ENCODE results near the gene PKIG. TPM values are rescaled to one million over a fixed set of nuclear protein-coding genes. Genes with fewer than 3 reads are reported as not detected.

PKIG gene
- total RNA-seq, 1 experiment from 2014 or later: 27.0 TPM

DNA sequence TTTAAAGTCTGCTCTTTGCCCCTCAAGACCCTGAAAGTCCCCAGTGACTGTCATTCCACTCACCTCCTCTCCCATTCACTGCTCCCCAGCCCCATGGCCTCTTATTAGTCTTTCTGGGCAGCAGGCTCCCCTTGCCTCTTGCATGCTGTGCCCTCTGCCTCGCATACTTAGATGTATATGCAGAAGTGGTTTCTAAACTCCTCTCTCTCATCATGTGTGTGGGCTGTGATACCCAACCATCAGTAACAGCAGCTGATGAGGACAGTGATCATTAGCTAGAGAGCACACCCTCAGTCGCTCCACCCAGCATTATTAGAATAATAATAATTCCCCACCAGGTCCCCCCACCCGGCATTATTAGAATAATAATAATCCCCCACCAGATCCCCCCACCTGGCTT, 14.5 kb downstream of the PKIG start:
- Histone ChIP-seq H2BK120ac (ENCODE audit: low read depth, low read length, poor library complexity, severe bottlenecking) (no peak overlapping the region), H3K56ac (ENCODE audit: insufficient read length, low read depth, low read length) (no peak overlapping the region), H4K8ac (replicated peaks; ENCODE audit: insufficient read length, low read depth, low read length) (no peak overlapping the region), H2AFZ (ENCODE audit: low read length) (no peak overlapping the region), H3K18ac (ENCODE audit: insufficient read length, low read depth, low read length) (no peak overlapping the region), H3K79me1 (ENCODE audit: insufficient read depth, low read depth, low read length, poor library complexity, severe bottlenecking) (no peaks in the 10 kb centered on the region), H3K4ac (ENCODE audit: low read depth, low read length) (no peak overlapping the region), H3K23me2 (ENCODE audit: insufficient read length, low read depth, low read length, poor library complexity, severe bottlenecking) (no peaks in the 10 kb centered on the region), H3K4me2 (ENCODE audit: insufficient read depth, insufficient read length, low read length) (no peak overlapping the region), H3K27me3 (ENCODE audit: insufficient read depth, low read length) (no peaks in the 10 kb centered on the region), H2BK15ac (ENCODE audit: low read depth, low read length) (no peak overlapping the region), H2AK5ac (ENCODE audit: insufficient read length, low read length) (no peak overlapping the region), H3K4me1 (ENCODE audit: insufficient read depth, low read length) (peaks cover 8% of the 10 kb centered on the region; the same call in 1 of the 2 replicates), H4K91ac (ENCODE audit: insufficient read length, low read depth, low read length) (no peak overlapping the region), H3K14ac (ENCODE audit: insufficient read depth, low read length) (no peak overlapping the region), H3K9me3 (ENCODE audit: control insufficient read depth, low read depth, low read length) (no peaks in the 10 kb centered on the region), H3K23ac (ENCODE audit: insufficient read length, low read depth, low read length) (no peak overlapping the region), H2BK12ac (ENCODE audit: insufficient read length, low read depth, low read length) (no peak overlapping the region), H4K20me1 (ENCODE audit: control insufficient read depth, insufficient read depth, insufficient read length) (no peaks in the 10 kb centered on the region), H2BK5ac (ENCODE audit: insufficient read length, low read length) (no peak overlapping the region), H3K79me2 (ENCODE audit: insufficient read depth, low read length) (no peaks in the 10 kb centered on the region), H3T11ph (ENCODE audit: low read length) (no peak overlapping the region), H2BK20ac (ENCODE audit: low read depth, low read length, poor library complexity, severe bottlenecking) (no peak overlapping the region), H3K9ac (ENCODE audit: extremely low read depth, insufficient read length, low read length) (no peak overlapping the region), H4K5ac (ENCODE audit: insufficient read length, low read depth, low read length) (no peak overlapping the region), H3K27ac (ENCODE audit: insufficient read length, low read depth, low read length) (no peak overlapping the region)
- WGBS (ENCODE audit: extremely low coverage, insufficient read length, low lambda C conversion rate): no CpG with 5 or more reads among the region's 3 CpGs
- Mint-ChIP-seq H3K4me1 (peaks cover 34 to 41% of the 10 kb centered on the region in 2 experiments), H3K27ac (peak overlapping the region in 1 of 3 experiments; percentile 52; a peak in 1 of 7 replicates), H3K9me3 (no peaks in the 10 kb centered on the region), H3K36me3 (ENCODE audit: insufficient read depth in 1 of 3, low read depth in 3 of 3) (no peaks in the 10 kb centered on the region), H3K27me3 (ENCODE audit: low read depth) (no peaks in the 10 kb centered on the region), H3K4me3 (no peak overlapping the region; a peak in 1 of 5 replicates)
- TF ChIP-seq, protein P1, sequence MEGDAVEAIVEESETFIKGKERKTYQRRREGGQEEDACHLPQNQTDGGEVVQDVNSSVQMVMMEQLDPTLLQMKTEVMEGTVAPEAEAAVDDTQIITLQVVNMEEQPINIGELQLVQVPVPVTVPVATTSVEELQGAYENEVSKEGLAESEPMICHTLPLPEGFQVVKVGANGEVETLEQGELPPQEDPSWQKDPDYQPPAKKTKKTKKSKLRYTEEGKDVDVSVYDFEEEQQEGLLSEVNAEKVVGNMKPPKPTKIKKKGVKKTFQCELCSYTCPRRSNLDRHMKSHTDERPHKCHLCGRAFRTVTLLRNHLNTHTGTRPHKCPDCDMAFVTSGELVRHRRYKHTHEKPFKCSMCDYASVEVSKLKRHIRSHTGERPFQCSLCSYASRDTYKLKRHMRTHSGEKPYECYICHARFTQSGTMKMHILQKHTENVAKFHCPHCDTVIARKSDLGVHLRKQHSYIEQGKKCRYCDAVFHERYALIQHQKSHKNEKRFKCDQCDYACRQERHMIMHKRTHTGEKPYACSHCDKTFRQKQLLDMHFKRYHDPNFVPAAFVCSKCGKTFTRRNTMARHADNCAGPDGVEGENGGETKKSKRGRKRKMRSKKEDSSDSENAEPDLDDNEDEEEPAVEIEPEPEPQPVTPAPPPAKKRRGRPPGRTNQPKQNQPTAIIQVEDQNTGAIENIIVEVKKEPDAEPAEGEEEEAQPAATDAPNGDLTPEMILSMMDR (conservative IDR thresholded peaks at IDR 0.05): no peak
- no peak for DNase-seq
